Hematopoietic multipotent progenitor cell treated with erythropoietin and hydrocortisone succinate and interleukin-3 and kit ligand, for 15 days (in vitro differentiated cells): Measurements from ENCODE around the gene SURF6.
"Not testable (repeated sequence)": the region's sequence is repeated elsewhere in the genome, so short reads cannot be mapped to it uniquely, and the experiment has no call there.

Experiments
- DNase-seq: peaks from one replicate; pipeline ENCODE4 v3.0.0-alpha.2; 2015; ENCODE audit warnings: low spot score

Gene SURF6

GRCh38 chr9:133335924-133336811, at the start of gene SURF6:
TSS of gene SURF6 (minus strand) at chr9:133336188. CDS start at chr9:133336132, 56 bp downstream.
- peak; percentile 90 for DNase-seq

- DNase-seq, result no peak
Observed at GRCh38 chr9:133385452-133385851, 49.5 kb upstream of the SURF6 start.

- DNase-seq, result no peak
Observed at GRCh38 chr9:133384736-133385321, 48.8 kb upstream of the SURF6 start.

GRCh38 chr9:133383438-133383837, 47.5 kb upstream of the SURF6 start:
- no peak for DNase-seq

GRCh38 chr9:133382507-133383141, 46.6 kb upstream of the SURF6 start:
- DNase-seq, result no peak

- DNase-seq, result no peak
Observed at GRCh38 chr9:133380734-133381133, 44.7 kb upstream of the SURF6 start.

- no peak for DNase-seq
Observed at GRCh38 chr9:133379153-133380086, 43.4 kb upstream of the SURF6 start.

- DNase-seq, result no peak
Observed at GRCh38 chr9:133378408-133378962, 42.5 kb upstream of the SURF6 start.

GRCh38 chr9:133377721-133378216, 41.8 kb upstream of the SURF6 start:
- DNase-seq, result no peak

- DNase-seq, result not testable (repeated sequence)
Observed at GRCh38 chr9:133377280-133377679, 41.3 kb upstream of the SURF6 start.

- peak; percentile 95 for DNase-seq
Observed at GRCh38 chr9:133375724-133376654, 40.0 kb upstream of the SURF6 start, which contains the start of the genes STKLD1 and SURF4. TSS of gene STKLD1 (plus strand) at chr9:133376366. CDS start at chr9:133376474, 108 bp downstream. TSS of gene SURF4 (minus strand) at chr9:133376060. CDS start at chr9:133375969, 91 bp downstream.

GRCh38 chr9:133375116-133375723, 39.2 kb upstream of the SURF6 start:
- peak; percentile 35 for DNase-seq

- peak; percentile 46 for DNase-seq
Observed at GRCh38 chr9:133374612-133375115, 38.7 kb upstream of the SURF6 start.

- no peak for DNase-seq
Observed at GRCh38 chr9:133372144-133372543, 36.2 kb upstream of the SURF6 start.

- no peak for DNase-seq
Observed at GRCh38 chr9:133371261-133371711, 35.3 kb upstream of the SURF6 start.

- DNase-seq, result no peak
Observed at GRCh38 chr9:133370685-133371084, 34.7 kb upstream of the SURF6 start.

GRCh38 chr9:133369933-133370332, 33.9 kb upstream of the SURF6 start:
- DNase-seq, result no peak

- no peak for DNase-seq
Observed at GRCh38 chr9:133369422-133369821, 33.4 kb upstream of the SURF6 start.

GRCh38 chr9:133368249-133368881, 32.4 kb upstream of the SURF6 start:
- DNase-seq, result no peak
